Esophagus squamous epithelium (tissue), 4 donors: ENCODE data around the gene MYT1.
"Not testable (repeated sequence)": the region's sequence is repeated elsewhere in the genome, so short reads cannot be mapped to it uniquely, and the experiment has no call there.

Experiments used
- CTCF ChIP-seq, 6 experiments: fragments of 450-650 bp in 4 of 6; fragments of 200-600 bp in 2 of 6; sonication (generic) in 2 of 6; IDR thresholded peaks; one replicate each; pipeline ENCODE4 v1.5.1; 2016 to 2019; ENCODE audit warnings: antibody characterized with exemption in 6 of 6, mild to moderate bottlenecking in 4 of 6, moderate library complexity in 4 of 6
- POLR2A ChIP-seq, 4 donors: fragments of 450-650 bp; IDR thresholded peaks; one replicate each; pipeline ENCODE4 v1.6.1; 2017; ENCODE audit warnings: antibody characterized with exemption in 4 of 4, mild to moderate bottlenecking in 4 of 4, moderate library complexity in 3 of 4

GRCh38 chr20:64287264-64287590, 123.0 kb downstream of the MYT1 start:
- TF ChIP-seq POLR2A, CTCF (IDR thresholded peaks at IDR 0.05): not testable (repeated sequence)
